Tibial artery (tissue), 4 donors: ENCODE results near the gene DNAJB1.

Experiments used
- DNase-seq, 2 donors: peaks; one replicate each; pipeline ENCODE4 v3.0.0-alpha.2; 2019
- H3K27ac ChIP-seq, 2 donors: fragments of 200-600 bp; sonication (generic) in 1 of 2; 1 replicate in 1 of 2; 2 replicates in 1 of 2; pipeline ENCODE4 v1.5.1; 2018 to 2019; ENCODE audit warnings: mild to moderate bottlenecking in 1 of 2
- H3K27me3 ChIP-seq, 2 donors: fragments of 200-600 bp; sonication (generic) in 1 of 2; one replicate each; pipeline versions ENCODE4 v1.5.1 to v1.6.0; 2016 to 2019
- H3K36me3 ChIP-seq, 3 donors: fragments of 200-600 bp; sonication (generic) in 2 of 3; one replicate each; pipeline ENCODE4 v1.5.1; 2016 to 2019; ENCODE audit warnings: mild to moderate bottlenecking in 2 of 3
- H3K4me1 ChIP-seq, 4 donors: fragments of 200-600 bp; sonication (generic) in 2 of 4; 1 replicate in 3 of 4; 2 replicates in 1 of 4; pipeline ENCODE4 v1.5.1; 2016 to 2019
- H3K4me3 ChIP-seq, 2 donors: fragments of 200-600 bp; sonication (generic) in 1 of 2; 1 replicate in 1 of 2; 2 replicates in 1 of 2; pipeline ENCODE4 v1.5.1; 2018 to 2019; ENCODE audit warnings: mild to moderate bottlenecking in 2 of 2
- H3K9me3 ChIP-seq, 3 donors: fragments of 200-600 bp; sonication (generic) in 1 of 3; one replicate each; pipeline ENCODE4 v1.5.1; 2016 to 2019
- intact Hi-C: fragments of 100-400 bp; cut with DNase I; formaldehyde crosslinking; loops from one replicate; pipeline ENCODE4 v1.15.0; 2023; ENCODE audit warnings: low total_unique reads
- TF ChIP-seq, protein P1 (sequence below), 2 experiments: fragments of 200-600 bp in 1 of 2; fragments of 450-650 bp in 1 of 2; IDR thresholded peaks; one replicate each; pipeline ENCODE4 v1.5.1; 2017 to 2019; ENCODE audit warnings: antibody characterized with exemption in 2 of 2, mild to moderate bottlenecking in 1 of 2, moderate library complexity in 1 of 2

The DNAJB1 gene

DNA sequence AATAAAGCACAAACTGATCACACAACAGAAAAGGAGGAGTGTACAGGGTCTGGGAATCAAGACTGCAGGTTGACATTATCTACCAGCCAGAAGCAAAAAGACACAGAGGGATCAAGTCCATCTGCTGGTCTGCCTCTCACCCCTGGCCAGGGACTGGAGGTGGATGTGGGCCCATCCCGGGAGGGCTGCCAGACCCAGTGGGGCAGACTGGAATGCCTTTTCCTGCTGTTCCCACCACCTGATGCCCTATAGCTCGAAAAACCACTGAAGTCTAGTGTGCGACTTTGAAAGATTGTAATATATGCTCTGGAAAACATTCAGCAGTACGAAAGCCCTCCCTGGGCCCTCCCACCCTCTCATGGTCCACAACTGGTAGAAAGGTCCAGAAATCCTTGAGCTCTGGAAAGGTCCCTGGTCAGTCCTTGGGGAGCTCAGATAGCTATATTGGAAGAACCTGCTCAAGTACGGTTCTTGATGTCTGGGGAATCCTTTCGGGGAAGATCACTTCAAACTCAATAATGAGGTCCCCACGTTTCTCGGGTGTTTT lies 2.6 kb downstream of the DNAJB1 start:
- H3K36me3 ChIP-seq = peaks cover 25 to 43% (median 38%) of the 10 kb centered on the region in 3 donors
- no peak for DNase-seq
- peak overlapping the region; percentile 98 to 99 for H3K27ac ChIP-seq
- intact Hi-C loops = no loop called here
- no peaks in the 10 kb centered on the region for H3K9me3 ChIP-seq
- H3K4me3 ChIP-seq = peak overlapping the region in 1 of 2 donors; percentile 90
- peaks cover 0 to 41% (median 30%) of the 10 kb centered on the region in 4 donors for H3K4me1 ChIP-seq
- no peaks in the 10 kb centered on the region for H3K27me3 ChIP-seq
- TF ChIP-seq, protein P1, sequence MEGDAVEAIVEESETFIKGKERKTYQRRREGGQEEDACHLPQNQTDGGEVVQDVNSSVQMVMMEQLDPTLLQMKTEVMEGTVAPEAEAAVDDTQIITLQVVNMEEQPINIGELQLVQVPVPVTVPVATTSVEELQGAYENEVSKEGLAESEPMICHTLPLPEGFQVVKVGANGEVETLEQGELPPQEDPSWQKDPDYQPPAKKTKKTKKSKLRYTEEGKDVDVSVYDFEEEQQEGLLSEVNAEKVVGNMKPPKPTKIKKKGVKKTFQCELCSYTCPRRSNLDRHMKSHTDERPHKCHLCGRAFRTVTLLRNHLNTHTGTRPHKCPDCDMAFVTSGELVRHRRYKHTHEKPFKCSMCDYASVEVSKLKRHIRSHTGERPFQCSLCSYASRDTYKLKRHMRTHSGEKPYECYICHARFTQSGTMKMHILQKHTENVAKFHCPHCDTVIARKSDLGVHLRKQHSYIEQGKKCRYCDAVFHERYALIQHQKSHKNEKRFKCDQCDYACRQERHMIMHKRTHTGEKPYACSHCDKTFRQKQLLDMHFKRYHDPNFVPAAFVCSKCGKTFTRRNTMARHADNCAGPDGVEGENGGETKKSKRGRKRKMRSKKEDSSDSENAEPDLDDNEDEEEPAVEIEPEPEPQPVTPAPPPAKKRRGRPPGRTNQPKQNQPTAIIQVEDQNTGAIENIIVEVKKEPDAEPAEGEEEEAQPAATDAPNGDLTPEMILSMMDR (IDR thresholded peaks at IDR 0.05) = no peak

- Histone ChIP-seq H3K27me3 (no peaks in the 10 kb centered on the region), H3K36me3 (peaks cover 25 to 43% (median 38%) of the 10 kb centered on the region in 3 donors), H3K27ac (no peak overlapping the region), H3K4me1 (peaks cover 0 to 41% (median 30%) of the 10 kb centered on the region in 4 donors), H3K4me3 (no peak overlapping the region), H3K9me3 (no peaks in the 10 kb centered on the region)
- TF ChIP-seq, protein P1 (IDR thresholded peaks at IDR 0.05) = no peak
- no peak for DNase-seq
- intact Hi-C loops = no loop called here
Measured at GRCh38 chr19:14514215-14514863, 3.9 kb downstream of the DNAJB1 start.

GRCh38 chr19:14512406-14512961 lies 5.7 kb downstream of the DNAJB1 start:
- TF ChIP-seq, protein P1 (IDR thresholded peaks at IDR 0.05) = no peak
- H3K4me1 ChIP-seq = peaks cover 0 to 35% (median 26%) of the 10 kb centered on the region in 4 donors
- H3K27ac ChIP-seq = no peak overlapping the region

DNA sequence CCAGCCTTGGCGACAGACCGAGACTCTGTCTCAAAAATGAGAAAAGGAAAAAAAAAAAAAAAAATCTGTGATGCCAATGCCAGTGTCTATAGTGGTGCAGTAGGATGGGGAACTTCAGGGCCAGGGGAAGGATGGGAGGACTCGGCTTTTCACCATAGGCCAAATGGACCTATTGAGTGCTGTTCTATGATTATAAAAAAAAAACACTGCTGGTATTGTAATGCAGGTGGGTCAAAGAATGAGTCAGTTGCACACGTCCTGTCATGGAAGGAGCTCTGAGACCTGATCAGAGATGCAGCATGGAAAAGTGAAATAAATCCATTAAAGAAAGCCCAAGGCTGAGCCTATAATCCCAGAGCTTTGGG lies 7.0 kb downstream of the DNAJB1 start:
- no peak overlapping the region for H3K4me3 ChIP-seq
- H3K27me3 ChIP-seq = no peaks in the 10 kb centered on the region
- peaks cover 22 to 34% (median 32%) of the 10 kb centered on the region in 3 donors for H3K36me3 ChIP-seq
- intact Hi-C loops = no loop called here
- H3K27ac ChIP-seq = peak overlapping the region in 1 of 2 donors; percentile 12
- H3K4me1 ChIP-seq = peaks cover 0 to 26% (median 17%) of the 10 kb centered on the region in 4 donors
- TF ChIP-seq, protein P1 (IDR thresholded peaks at IDR 0.05) = no peak
- no peak for DNase-seq
- no peaks in the 10 kb centered on the region for H3K9me3 ChIP-seq

More at GRCh38 chr19:14512406-14512961, 5.7 kb downstream of the DNAJB1 start:
- Histone ChIP-seq H3K4me3 (no peak overlapping the region), H3K27me3 (no peaks in the 10 kb centered on the region), H3K9me3 (no peaks in the 10 kb centered on the region), H3K36me3 (peaks cover 25 to 43% (median 38%) of the 10 kb centered on the region in 3 donors)
- intact Hi-C loops = no loop called here
- no peak for DNase-seq

DNA sequence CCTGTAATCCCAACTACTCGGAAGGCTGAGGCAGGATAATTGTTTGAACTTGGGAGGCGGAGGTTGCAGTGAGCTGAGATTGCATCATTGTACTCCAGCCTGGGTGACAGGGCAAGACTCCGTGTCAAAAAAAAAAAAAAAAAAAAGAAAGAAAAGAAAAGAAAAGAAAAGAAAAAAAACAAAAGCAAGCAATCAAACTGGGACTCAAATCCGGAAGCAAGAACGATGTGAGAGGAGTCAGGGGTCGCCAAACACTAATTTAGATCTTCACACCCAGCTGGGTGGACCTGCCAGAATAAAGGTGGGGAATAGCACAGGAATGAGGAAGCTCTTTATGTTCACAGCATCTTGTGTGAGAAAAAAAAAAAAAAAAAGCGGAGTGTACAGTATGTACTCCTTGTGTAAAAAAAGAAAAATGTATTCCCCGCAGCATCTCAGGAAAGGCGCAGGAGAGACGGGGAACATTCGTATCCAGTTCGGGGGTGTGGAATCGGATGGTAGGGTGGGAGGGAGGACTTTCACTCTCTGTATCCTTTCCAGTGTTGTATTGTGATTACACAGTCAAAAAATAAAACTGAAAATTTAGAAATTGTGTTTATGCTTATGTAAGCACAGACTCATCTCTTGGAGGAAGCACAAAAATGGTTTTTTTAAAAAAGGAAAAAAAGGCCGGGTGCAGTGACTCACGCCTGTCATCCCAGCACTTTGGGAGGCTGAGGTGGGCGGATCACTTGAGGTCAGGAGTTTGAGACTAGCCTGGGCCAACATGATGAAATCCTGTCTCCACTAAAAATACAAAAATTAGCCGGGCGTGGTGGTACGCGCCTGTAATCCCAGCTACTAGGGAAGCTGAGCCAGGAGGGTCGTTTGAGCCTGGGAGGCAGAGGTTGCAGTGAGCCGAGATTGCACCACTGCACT lies 7.6 kb downstream of the DNAJB1 start:
- H3K4me1 ChIP-seq = peaks cover 0 to 19% (median 11%) of the 10 kb centered on the region in 4 donors
- peak; percentile 70 to 82 for DNase-seq
- intact Hi-C loops = no loop called here
- no peak overlapping the region for H3K4me3 ChIP-seq
- no peak overlapping the region for H3K27ac ChIP-seq
- no peaks in the 10 kb centered on the region for H3K27me3 ChIP-seq
- no peaks in the 10 kb centered on the region for H3K9me3 ChIP-seq
- TF ChIP-seq, protein P1 (IDR thresholded peaks at IDR 0.05) = no peak
- H3K36me3 ChIP-seq = peaks cover 15 to 27% (median 25%) of the 10 kb centered on the region in 3 donors
